Measurements from ENCODE around the gene SAMD14. TPM values are rescaled to one million over a fixed set of nuclear protein-coding genes. Genes with fewer than 3 reads are reported as not detected.

SAMD14 gene
- total and polyA plus RNA-seq, 2 donors (not counting 1 experiment from before 2014, with no cell fraction given) = 0.13 to 0.89 TPM

- Mint-ChIP-seq H3K4me3 (no peak overlapping the region), H3K27me3 (no peaks in the 10 kb centered on the region), H3K9me3 (ENCODE audit: insufficient read depth) (no peaks in the 10 kb centered on the region), H3K4me1 (peaks cover 30% of the 10 kb centered on the region), H3K27ac (no peak overlapping the region)
- no peak overlapping the region for H2AFZ ChIP-seq (ENCODE audit: insufficient read depth, low read depth, low read length, poor library complexity, severe bottlenecking)
- no peak overlapping the region for H3K4me3 ChIP-seq (ENCODE audit: control extremely low read depth in 1 of 5, extremely low read depth in 1 of 5, insufficient read depth in 1 of 5, low read depth in 2 of 5, low read length in 4 of 5)
- ATAC-seq (ENCODE audit: low read depth) (no peak), DNase-seq (no peak)
- POLR2A ChIA-PET = interaction anchor here (0.8 kb wide), 1 partner anchor 11 kb away, joined by 5 read pairs; no protein-coding TSS in a partner anchor
- H3K79me2 ChIP-seq (ENCODE audit: control insufficient read depth, insufficient read depth, low read length) = peaks cover 23% of the 10 kb centered on the region
- no peak overlapping the region for H3K9ac ChIP-seq (ENCODE audit: low read length)
- no peaks in the 10 kb centered on the region for H3K9me3 ChIP-seq (ENCODE audit: control extremely low read depth in 1 of 3, control insufficient read depth in 2 of 3, insufficient read depth in 1 of 3, low read length in 2 of 3)
- CTCF ChIA-PET = interaction anchor here (0.7 to 2.5 kb wide), 8 partner anchors 9 to 43 kb away, joined by 3 to 9 read pairs (median 4); no protein-coding TSS in a partner anchor
- TF ChIP-seq EZH2 (IDR thresholded peaks at IDR 0.05; ENCODE audit: borderline replicate concordance, insufficient read depth, low read depth, low read length, poor library complexity, severe bottlenecking) = no peak
- H3K27me3 ChIP-seq (replicated peaks in 1 of 4; ENCODE audit: control extremely low read depth in 1 of 4, control insufficient read depth in 3 of 4, insufficient read depth in 4 of 4, low read length in 3 of 4) = no peaks in the 10 kb centered on the region
- peaks cover 13 to 24% of the 10 kb centered on the region in 2 donors for H3K4me1 ChIP-seq (ENCODE audit: control insufficient read depth in 2 of 2, insufficient read depth in 2 of 2, low read length in 2 of 2)
- peaks cover 8 to 79% of the 10 kb centered on the region in 2 experiments for H3K36me3 ChIP-seq (replicated peaks in 1 of 2; ENCODE audit: control extremely low read depth in 1 of 2, control insufficient read depth in 1 of 2, extremely low read depth in 1 of 2, insufficient read depth in 2 of 2, low read length in 1 of 2)
- no peak overlapping the region for H3K27ac ChIP-seq (ENCODE audit: low read length in 2 of 2)
- 95% methylated on average over 10 of the region's 11 CpGs for WGBS (ENCODE audit: insufficient coverage)
- intact Hi-C loops (cut with micrococcal nuclease) = no loop called here
- no peak overlapping the region for H3K4me2 ChIP-seq (replicated peaks; ENCODE audit: low read depth, low read length, poor library complexity, severe bottlenecking)
- peaks cover 85% of the 10 kb centered on the region for H4K20me1 ChIP-seq (ENCODE audit: control insufficient read depth, insufficient read depth, low read length, poor library complexity, severe bottlenecking)
Measured at GRCh38 chr17:50136096-50136687, 6.2 kb upstream of the SAMD14 start.

- H3K9me3 ChIP-seq (ENCODE audit: control extremely low read depth in 1 of 3, control insufficient read depth in 2 of 3, insufficient read depth in 1 of 3, low read length in 2 of 3) = no peaks in the 10 kb centered on the region
- peaks cover 29% of the 10 kb centered on the region for H3K4me1 Mint-ChIP-seq
- intact Hi-C loops (cut with micrococcal nuclease) = no loop called here
- no peak overlapping the region for H3K27ac Mint-ChIP-seq
- H3K79me2 ChIP-seq (ENCODE audit: control insufficient read depth, insufficient read depth, low read length) = peaks cover 17% of the 10 kb centered on the region
- H3K27ac ChIP-seq (ENCODE audit: low read length in 2 of 2) = no peak overlapping the region
- no peak overlapping the region for H3K4me3 Mint-ChIP-seq
- H3K27me3 ChIP-seq (replicated peaks in 1 of 4; ENCODE audit: control extremely low read depth in 1 of 4, control insufficient read depth in 3 of 4, insufficient read depth in 4 of 4, low read length in 3 of 4) = peaks cover 0 to 3% (median 0%) of the 10 kb centered on the region in 4 experiments
- no peak overlapping the region for H3K9ac ChIP-seq (ENCODE audit: low read length)
- ATAC-seq (ENCODE audit: low read depth) (no peak), DNase-seq (no peak)
- WGBS (ENCODE audit: insufficient coverage) = 94% methylated on average over 12 of the region's 16 CpGs
- H3K27me3 Mint-ChIP-seq = peaks cover 4% of the 10 kb centered on the region
- no peak overlapping the region for H2AFZ ChIP-seq (ENCODE audit: insufficient read depth, low read depth, low read length, poor library complexity, severe bottlenecking)
- H4K20me1 ChIP-seq (ENCODE audit: control insufficient read depth, insufficient read depth, low read length, poor library complexity, severe bottlenecking) = peaks cover 78% of the 10 kb centered on the region
- no peaks in the 10 kb centered on the region for H3K9me3 Mint-ChIP-seq (ENCODE audit: insufficient read depth)
- ChIA-PET CTCF (interaction anchor here (0.8 to 2.5 kb wide), 5 partner anchors 16 to 42 kb away, joined by 3 to 9 read pairs (median 3); no protein-coding TSS in a partner anchor), POLR2A (interaction anchor here (0.8 kb wide), 1 partner anchor 11 kb away, joined by 5 read pairs; no protein-coding TSS in a partner anchor)
- TF ChIP-seq EZH2 (IDR thresholded peaks at IDR 0.05; ENCODE audit: borderline replicate concordance, insufficient read depth, low read depth, low read length, poor library complexity, severe bottlenecking) (no peak), CTCF (IDR thresholded peaks at IDR 0.05) (no peak)
- peaks cover 12 to 24% of the 10 kb centered on the region in 2 donors for H3K4me1 ChIP-seq (ENCODE audit: control insufficient read depth in 2 of 2, insufficient read depth in 2 of 2, low read length in 2 of 2)
- peaks cover 8 to 72% of the 10 kb centered on the region in 2 experiments for H3K36me3 ChIP-seq (replicated peaks in 1 of 2; ENCODE audit: control extremely low read depth in 1 of 2, control insufficient read depth in 1 of 2, extremely low read depth in 1 of 2, insufficient read depth in 2 of 2, low read length in 1 of 2)
- H3K4me3 ChIP-seq (ENCODE audit: control extremely low read depth in 1 of 5, extremely low read depth in 1 of 5, insufficient read depth in 1 of 5, low read depth in 2 of 5, low read length in 4 of 5) = no peak overlapping the region
- no peak overlapping the region for H3K4me2 ChIP-seq (replicated peaks; ENCODE audit: low read depth, low read length, poor library complexity, severe bottlenecking)
Measured at GRCh38 chr17:50135316-50136095, 5.5 kb upstream of the SAMD14 start.
